ENCODE results near the gene FKBP10.
"Not testable (repeated sequence)": the region's sequence is repeated elsewhere in the genome, so short reads cannot be mapped to it uniquely, and the experiment has no call there.

The FKBP10 gene

GRCh38 chr17:41812381-41813151 lies at the start of gene FKBP10:
TSS of gene FKBP10 (plus strand) at chr17:41813004. CDS start at chr17:41813035, 31 bp downstream.
- DNase-seq (ENCODE audit: low read depth in 2 of 2), result peak in 1 of 2 donors; percentile 7

- DNase-seq (ENCODE audit: low read depth in 2 of 2), result no peak
Observed at GRCh38 chr17:41763327-41763726, 49.5 kb upstream of the FKBP10 start.

- DNase-seq (ENCODE audit: low read depth in 2 of 2), result no peak
Observed at GRCh38 chr17:41766135-41766534, 46.7 kb upstream of the FKBP10 start.

GRCh38 chr17:41767324-41768042 lies 45.3 kb upstream of the FKBP10 start:
- no peak for DNase-seq (ENCODE audit: low read depth in 2 of 2)

- no peak for DNase-seq (ENCODE audit: low read depth in 2 of 2)
Observed at GRCh38 chr17:41768682-41769288, 44.0 kb upstream of the FKBP10 start.

- DNase-seq (ENCODE audit: low read depth in 2 of 2), result no peak
Observed at GRCh38 chr17:41769346-41769862, 43.4 kb upstream of the FKBP10 start.

GRCh38 chr17:41769985-41770384 lies 42.8 kb upstream of the FKBP10 start:
- no peak for DNase-seq (ENCODE audit: low read depth in 2 of 2)

- DNase-seq (ENCODE audit: low read depth in 2 of 2), result no peak
Observed at GRCh38 chr17:41771389-41772206, 41.2 kb upstream of the FKBP10 start.

- no peak for DNase-seq (ENCODE audit: low read depth in 2 of 2)
Observed at GRCh38 chr17:41772218-41772585, 40.6 kb upstream of the FKBP10 start.

GRCh38 chr17:41772586-41773189 lies 40.1 kb upstream of the FKBP10 start:
- no peak for DNase-seq (ENCODE audit: low read depth in 2 of 2)

GRCh38 chr17:41773190-41773588 lies 39.6 kb upstream of the FKBP10 start:
- no peak for DNase-seq (ENCODE audit: low read depth in 2 of 2)

- DNase-seq (ENCODE audit: low read depth in 2 of 2), result no peak
Observed at GRCh38 chr17:41773731-41774193, 39.0 kb upstream of the FKBP10 start.

GRCh38 chr17:41775394-41776226 lies 37.2 kb upstream of the FKBP10 start:
- DNase-seq (ENCODE audit: low read depth in 2 of 2), result no peak

- not testable (repeated sequence) for DNase-seq (ENCODE audit: low read depth in 2 of 2)
Observed at GRCh38 chr17:41776262-41776900, 36.4 kb upstream of the FKBP10 start.

GRCh38 chr17:41777157-41777573 lies 35.6 kb upstream of the FKBP10 start:
- DNase-seq (ENCODE audit: low read depth in 2 of 2), result no peak

GRCh38 chr17:41777574-41778188 lies 35.1 kb upstream of the FKBP10 start:
- DNase-seq (ENCODE audit: low read depth in 2 of 2), result no peak

- no peak for DNase-seq (ENCODE audit: low read depth in 2 of 2)
Observed at GRCh38 chr17:41779954-41780353, 32.9 kb upstream of the FKBP10 start.

- no peak for DNase-seq (ENCODE audit: low read depth in 2 of 2)
Observed at GRCh38 chr17:41781404-41782110, 31.2 kb upstream of the FKBP10 start.

- no peak for DNase-seq (ENCODE audit: low read depth in 2 of 2)
Observed at GRCh38 chr17:41782142-41782541, 30.7 kb upstream of the FKBP10 start.

All from stimulated activated CD8-positive, alpha-beta memory T cell treated with anti-CD3 and anti-CD28 coated beads, Interleukin-15, amount 100 ng/mL, for 4 hours (primary cell).